ENCODE measurements around the gene PDGFC. TPM values are rescaled to one million over a fixed set of nuclear protein-coding genes. Genes with fewer than 3 reads are reported as not detected.

Gene PDGFC
- total and polyA plus RNA-seq, 9 donors = 18.6 to 58.0 (median 36.2) TPM

DNA sequence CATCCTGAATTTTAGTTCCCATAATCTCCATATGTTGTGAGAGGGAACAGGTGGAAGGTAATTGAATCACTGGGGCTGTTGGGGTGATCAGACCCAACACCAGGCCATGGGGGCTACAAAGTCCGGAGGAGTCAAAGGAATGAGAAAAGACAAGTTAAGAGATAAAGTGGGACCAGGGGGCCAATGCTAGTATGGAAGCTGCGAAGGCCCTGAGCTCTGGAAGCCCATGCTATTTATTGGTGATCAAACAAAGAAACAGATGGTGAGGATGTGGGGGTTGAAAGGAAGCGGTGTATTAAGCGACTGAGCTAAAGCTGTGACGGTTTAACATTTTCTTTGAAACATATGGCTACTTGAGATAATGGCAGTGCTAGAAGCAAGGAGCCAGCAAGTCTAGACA is 132.8 kb downstream of the PDGFC start:
- Histone ChIP-seq H3K4me1 (ENCODE audit: insufficient read depth) (peaks cover 3% of the 10 kb centered on the region), H3K36me3 (no peaks in the 10 kb centered on the region), H3K27ac (no peak overlapping the region), H3K27me3 (no peaks in the 10 kb centered on the region), H3K4me3 (no peak overlapping the region), H3K9me3 (no peaks in the 10 kb centered on the region)
- TF ChIP-seq EP300 (IDR thresholded peaks at IDR 0.05) (no peak), POLR2A (IDR thresholded peaks at IDR 0.05) (no peak)
- TF ChIP-seq, protein P1, sequence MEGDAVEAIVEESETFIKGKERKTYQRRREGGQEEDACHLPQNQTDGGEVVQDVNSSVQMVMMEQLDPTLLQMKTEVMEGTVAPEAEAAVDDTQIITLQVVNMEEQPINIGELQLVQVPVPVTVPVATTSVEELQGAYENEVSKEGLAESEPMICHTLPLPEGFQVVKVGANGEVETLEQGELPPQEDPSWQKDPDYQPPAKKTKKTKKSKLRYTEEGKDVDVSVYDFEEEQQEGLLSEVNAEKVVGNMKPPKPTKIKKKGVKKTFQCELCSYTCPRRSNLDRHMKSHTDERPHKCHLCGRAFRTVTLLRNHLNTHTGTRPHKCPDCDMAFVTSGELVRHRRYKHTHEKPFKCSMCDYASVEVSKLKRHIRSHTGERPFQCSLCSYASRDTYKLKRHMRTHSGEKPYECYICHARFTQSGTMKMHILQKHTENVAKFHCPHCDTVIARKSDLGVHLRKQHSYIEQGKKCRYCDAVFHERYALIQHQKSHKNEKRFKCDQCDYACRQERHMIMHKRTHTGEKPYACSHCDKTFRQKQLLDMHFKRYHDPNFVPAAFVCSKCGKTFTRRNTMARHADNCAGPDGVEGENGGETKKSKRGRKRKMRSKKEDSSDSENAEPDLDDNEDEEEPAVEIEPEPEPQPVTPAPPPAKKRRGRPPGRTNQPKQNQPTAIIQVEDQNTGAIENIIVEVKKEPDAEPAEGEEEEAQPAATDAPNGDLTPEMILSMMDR (IDR thresholded peaks at IDR 0.05) = no peak
- no peak for DNase-seq
- intact Hi-C loops (cut with DNase I) = no loop called here
- WGBS, 3 donors = 93 to 99% (median 97%) methylated on average over 5 of the region's 5 CpGs

DNA sequence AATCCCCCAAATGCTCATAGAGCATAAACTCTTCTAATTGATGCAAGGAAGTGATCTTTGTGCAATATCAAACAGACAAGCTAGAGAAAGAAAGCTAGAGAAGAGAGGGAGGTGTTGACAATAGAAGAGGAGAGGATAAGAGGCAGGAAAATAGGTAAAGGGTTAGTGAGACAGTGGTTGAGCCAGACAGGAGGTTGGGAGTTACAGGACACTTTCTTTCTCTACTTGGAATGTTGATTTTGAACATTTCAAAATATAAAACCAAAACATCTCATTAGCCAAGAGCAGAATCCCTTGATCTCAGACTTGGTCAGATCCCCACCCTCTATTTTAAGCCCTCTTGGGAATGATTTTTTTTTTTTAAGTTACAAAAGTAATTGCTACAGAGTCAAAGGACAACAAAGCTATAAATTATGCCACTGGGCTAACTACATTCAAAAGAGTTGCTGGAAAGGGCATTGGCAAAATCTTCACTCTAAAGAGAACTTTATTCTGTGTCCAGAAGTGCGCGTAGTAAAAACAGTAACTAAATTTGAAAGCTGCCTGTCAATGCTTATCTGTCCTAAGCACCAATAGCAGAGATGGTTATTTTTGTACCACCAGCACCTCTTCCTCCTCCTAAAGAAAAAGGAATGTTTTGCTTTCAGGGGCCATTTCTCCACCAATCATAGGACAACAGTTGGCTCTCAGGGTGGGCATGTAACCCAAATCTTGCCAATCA is 133.8 kb downstream of the PDGFC start:
- DNase-seq = no peak
- Histone ChIP-seq H3K27me3 (no peaks in the 10 kb centered on the region), H3K4me3 (no peak overlapping the region), H3K27ac (peak overlapping the region in 1 of 2 donors; percentile 8), H3K4me1 (ENCODE audit: insufficient read depth) (peaks cover 3% of the 10 kb centered on the region), H3K36me3 (no peaks in the 10 kb centered on the region), H3K9me3 (no peaks in the 10 kb centered on the region)
- 27 to 56% (median 44%) methylated on average over 2 of the region's 2 CpGs for WGBS, 3 donors
- intact Hi-C loops (cut with DNase I) = no loop called here
- TF ChIP-seq EP300 (IDR thresholded peaks at IDR 0.05) (no peak), POLR2A (IDR thresholded peaks at IDR 0.05) (no peak)
- TF ChIP-seq, protein P1 (IDR thresholded peaks at IDR 0.05) = no peak

DNA sequence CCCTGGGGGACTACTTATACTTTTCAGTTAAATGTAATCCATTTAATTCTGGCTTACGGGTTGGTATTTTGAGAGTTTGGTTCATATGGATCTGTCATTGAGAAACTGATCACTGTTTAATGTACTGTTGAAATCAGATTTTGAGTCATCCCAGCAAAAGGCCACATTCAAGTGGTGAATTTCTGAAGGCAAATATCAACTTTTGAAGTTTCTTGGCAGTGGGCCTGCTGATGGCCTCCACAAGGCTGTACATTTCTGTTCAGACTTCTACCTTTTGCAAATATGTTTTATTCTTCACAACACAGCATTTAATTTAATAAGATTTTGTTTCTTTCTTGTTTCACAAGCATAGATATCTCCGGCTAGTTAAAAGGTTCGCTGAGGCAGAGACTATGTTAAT is 138.7 kb downstream of the PDGFC start:
- Histone ChIP-seq H3K4me3 (no peak overlapping the region), H3K27me3 (no peaks in the 10 kb centered on the region), H3K27ac (no peak overlapping the region), H3K9me3 (no peaks in the 10 kb centered on the region), H3K4me1 (ENCODE audit: insufficient read depth) (no peaks in the 10 kb centered on the region), H3K36me3 (no peaks in the 10 kb centered on the region)
- 93 to 97% (median 96%) methylated on average over 3 of the region's 3 CpGs for WGBS, 3 donors
- TF ChIP-seq, protein P1 (IDR thresholded peaks at IDR 0.05) = no peak
- TF ChIP-seq POLR2A (IDR thresholded peaks at IDR 0.05) (no peak), EP300 (IDR thresholded peaks at IDR 0.05) (no peak)
- intact Hi-C loops (cut with DNase I) = no loop called here
- DNase-seq = no peak

DNA sequence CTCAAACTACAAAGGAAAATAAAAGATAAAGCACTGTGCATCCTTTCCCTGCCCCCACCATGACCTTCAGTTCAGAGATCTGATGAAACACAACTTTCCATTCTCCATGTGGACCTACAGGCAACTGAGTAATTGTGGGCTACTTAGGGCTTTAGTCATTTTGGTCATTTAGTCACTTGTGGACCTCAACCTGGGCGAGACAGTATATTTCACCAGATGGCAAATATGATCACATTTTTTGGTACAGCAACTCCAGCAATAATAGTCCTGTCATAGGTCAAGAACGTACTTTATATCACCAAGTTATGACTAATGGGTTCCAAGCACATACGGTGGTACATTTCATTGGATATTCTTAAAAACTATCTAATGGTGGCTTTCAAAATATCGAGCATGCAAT is 141.2 kb downstream of the PDGFC start:
- intact Hi-C loops (cut with DNase I) = no loop called here
- no peak overlapping the region for H3K4me3 ChIP-seq
- H3K27me3 ChIP-seq = no peaks in the 10 kb centered on the region
- no peaks in the 10 kb centered on the region for H3K9me3 ChIP-seq
- TF ChIP-seq EP300 (IDR thresholded peaks at IDR 0.05) = no peak
- TF ChIP-seq, protein P1 (IDR thresholded peaks at IDR 0.05) = no peak
- no peaks in the 10 kb centered on the region for H3K36me3 ChIP-seq
- no peak overlapping the region for H3K27ac ChIP-seq
- no peaks in the 10 kb centered on the region for H3K4me1 ChIP-seq (ENCODE audit: insufficient read depth)
- no peak for DNase-seq
- 87 to 98% (median 95%) methylated on average over 4 of the region's 4 CpGs for WGBS, 3 donors
